PFSK-1 (cell line): ENCODE data around the gene WDR7.

ENCODE experiments used
- FOXP2 ChIP-seq: optimal IDR thresholded peaks from 2 replicates; pipeline ENCODE3; 2011; ENCODE audit warnings: borderline replicate concordance, control low read depth, inconsistent platforms; ENCODE audit not compliant: insufficient read depth; ENCODE audit errors: extremely low read length, extremely low read depth
- POLR2AphosphoS5 ChIP-seq: IDR thresholded peaks from 2 replicates; pipeline ENCODE4 v1.6.1; 2012; ENCODE audit warnings: low read depth, mild to moderate bottlenecking, control low read depth, low read length, moderate library complexity
- REST ChIP-seq, 2 experiments: IDR thresholded peaks; 2 replicates each; pipeline versions ENCODE4 v1.6.1 to v1.8.0; 2011 to 2012; ENCODE audit warnings: low read depth in 2 of 2, low read length in 2 of 2, control low read depth in 1 of 2, inconsistent platforms in 1 of 2, mild to moderate bottlenecking in 1 of 2, moderate library complexity in 1 of 2; ENCODE audit not compliant: insufficient read depth in 1 of 2
- SIN3A ChIP-seq: IDR thresholded peaks from 2 replicates; pipeline ENCODE4 v1.6.1; 2012; ENCODE audit warnings: mild to moderate bottlenecking, low read length, moderate library complexity, borderline replicate concordance; ENCODE audit not compliant: insufficient read depth
- TAF1 ChIP-seq: IDR thresholded peaks from 2 replicates; pipeline ENCODE4 v1.6.1; 2012; ENCODE audit warnings: low read length, control low read depth, borderline replicate concordance; ENCODE audit not compliant: insufficient read depth

The WDR7 gene

DNA sequence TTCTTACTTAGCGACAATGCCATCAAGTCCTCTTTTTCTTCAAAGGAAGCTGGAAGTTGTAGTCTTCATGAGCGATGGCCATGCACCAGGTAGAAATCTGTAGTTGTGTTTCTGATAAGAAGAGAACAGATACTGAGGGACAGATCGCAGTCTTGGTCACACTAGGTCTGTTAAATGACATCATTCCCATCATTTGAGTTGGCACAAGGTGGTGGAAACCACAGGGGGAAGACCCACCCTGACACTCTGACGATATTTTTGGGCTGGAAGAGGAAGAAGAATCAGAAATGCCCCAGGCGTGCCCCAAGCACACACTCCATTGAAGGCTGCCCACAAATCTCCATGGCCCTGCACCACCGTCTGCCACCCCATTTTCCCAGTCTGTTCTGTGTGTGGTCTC lies 406.7 kb downstream of the WDR7 start:
- no peak for TF ChIP-seq POLR2AphosphoS5
- no peak for TF ChIP-seq SIN3A
- TF ChIP-seq TAF1, result no peak
- no peak for TF ChIP-seq REST (IDR thresholded peaks at IDR 0.05; ENCODE audit: insufficient read depth in 1 of 2, low read depth in 2 of 2, low read length in 2 of 2)
- no peak for TF ChIP-seq FOXP2

DNA sequence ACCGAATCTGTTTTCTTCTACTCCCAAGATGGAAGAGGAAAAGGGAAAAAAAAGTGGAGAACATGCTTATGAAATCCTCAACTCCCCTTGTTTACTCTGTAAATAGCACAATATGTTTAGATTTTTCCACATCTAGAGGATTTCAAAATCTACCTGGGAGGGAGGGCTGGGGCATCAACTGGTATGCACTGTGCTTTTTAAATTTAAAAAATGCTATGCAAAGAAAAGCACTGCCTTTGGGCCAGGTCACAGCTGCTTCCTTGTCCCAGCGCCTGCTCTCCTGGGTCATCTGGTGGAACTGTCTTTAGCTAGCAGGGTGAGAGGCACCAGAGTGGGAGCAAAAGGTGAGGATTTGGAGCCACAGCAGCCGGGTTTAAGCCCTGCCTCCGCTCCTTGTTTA lies 407.6 kb downstream of the WDR7 start:
- no peak for TF ChIP-seq REST (IDR thresholded peaks at IDR 0.05; ENCODE audit: insufficient read depth in 1 of 2, low read depth in 2 of 2, low read length in 2 of 2)
- TF ChIP-seq POLR2AphosphoS5, result no peak
- TF ChIP-seq TAF1, result no peak
- TF ChIP-seq SIN3A, result no peak
- no peak for TF ChIP-seq FOXP2

DNA sequence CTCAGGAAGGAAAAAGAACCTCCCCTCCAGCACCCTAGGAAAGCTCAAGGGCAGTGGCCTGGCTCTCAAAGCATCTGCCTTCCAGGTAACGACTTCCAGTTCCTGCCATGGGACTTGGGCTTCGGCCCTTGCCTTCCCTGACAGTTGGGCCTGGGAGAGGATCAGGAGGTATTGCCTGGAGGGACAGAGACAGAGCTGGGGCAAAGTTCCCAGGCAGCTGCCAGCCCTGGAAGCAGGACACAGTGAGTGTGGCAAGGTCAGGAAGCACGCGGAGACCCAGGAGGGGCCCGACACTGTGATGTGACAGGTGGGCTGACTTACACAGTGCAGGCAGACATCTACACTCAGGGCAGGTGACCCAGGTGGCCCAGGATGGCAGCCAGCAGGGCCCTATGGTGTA lies 408.2 kb downstream of the WDR7 start:
- TF ChIP-seq FOXP2, result no peak
- TF ChIP-seq TAF1, result no peak
- TF ChIP-seq POLR2AphosphoS5, result no peak
- no peak for TF ChIP-seq SIN3A
- no peak for TF ChIP-seq REST (IDR thresholded peaks at IDR 0.05; ENCODE audit: insufficient read depth in 1 of 2, low read depth in 2 of 2, low read length in 2 of 2)

DNA sequence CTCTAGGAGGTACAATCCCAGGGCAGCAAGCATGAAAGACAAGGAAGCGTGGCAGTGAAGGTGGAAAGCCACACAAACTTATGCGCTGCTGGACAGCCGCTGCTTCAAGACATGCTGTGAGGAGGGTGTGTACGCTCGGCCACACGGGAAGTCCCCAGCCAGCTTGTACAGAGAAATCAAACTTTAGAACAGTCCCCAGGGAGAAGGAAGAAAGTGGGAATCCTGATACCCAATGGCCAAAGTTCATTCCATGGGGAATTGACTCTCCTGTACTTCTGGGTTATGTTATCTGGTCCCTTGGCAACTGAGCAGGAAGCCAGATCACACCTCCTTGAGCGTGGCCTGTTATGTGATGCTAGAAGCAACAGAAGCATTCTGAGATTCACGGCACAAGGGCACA lies 409.7 kb downstream of the WDR7 start:
- TF ChIP-seq SIN3A (no peak), POLR2AphosphoS5 (no peak), FOXP2 (no peak), TAF1 (no peak), REST (IDR thresholded peaks at IDR 0.05; ENCODE audit: insufficient read depth in 1 of 2, low read depth in 2 of 2, low read length in 2 of 2) (no peak)

DNA sequence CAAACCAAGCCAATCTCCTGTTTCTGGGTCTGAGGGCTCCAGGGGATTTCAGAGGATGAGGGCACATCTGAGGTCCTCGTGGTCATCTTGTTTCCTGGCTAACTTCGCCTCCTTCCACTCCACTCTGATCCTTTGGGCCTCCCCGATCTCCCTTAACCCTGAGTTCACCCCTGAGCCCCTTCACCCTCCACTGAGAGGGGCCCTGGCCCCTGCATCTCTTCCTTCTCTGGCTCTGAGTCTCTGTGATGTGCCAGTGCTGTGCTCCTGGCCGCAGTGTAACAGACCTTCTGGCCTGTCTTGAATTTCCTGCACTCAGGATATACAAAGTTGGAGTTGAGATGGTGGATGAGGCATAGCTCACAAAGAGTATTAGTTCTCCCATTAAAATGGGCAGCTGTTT lies 411.0 kb downstream of the WDR7 start:
- no peak for TF ChIP-seq TAF1
- no peak for TF ChIP-seq POLR2AphosphoS5
- TF ChIP-seq FOXP2, result no peak
- no peak for TF ChIP-seq SIN3A
- TF ChIP-seq REST (IDR thresholded peaks at IDR 0.05; ENCODE audit: insufficient read depth in 1 of 2, low read depth in 2 of 2, low read length in 2 of 2), result no peak
